Tibial nerve (tissue), 3 donors: ENCODE results near the gene CFAP210.

Experiments
- CTCF ChIP-seq, 5 experiments: fragments of 200-600 bp in 3 of 5; fragments of 450-650 bp in 2 of 5; sonication (generic) in 3 of 5; IDR thresholded peaks; one replicate each; pipeline ENCODE4 v1.5.1; 2016 to 2019; ENCODE audit warnings: antibody characterized with exemption in 5 of 5, mild to moderate bottlenecking in 3 of 5, moderate library complexity in 2 of 5
- POLR2A ChIP-seq, 2 donors: fragments of 450-650 bp; IDR thresholded peaks; one replicate each; pipeline ENCODE4 v1.6.1; 2017; ENCODE audit warnings: antibody characterized with exemption in 2 of 2, mild to moderate bottlenecking in 2 of 2, moderate library complexity in 2 of 2

- TF ChIP-seq CTCF (IDR thresholded peaks at IDR 0.05) = no peak
- TF ChIP-seq POLR2A (IDR thresholded peaks at IDR 0.05) = no peak
These were observed 57.6 kb downstream of the CFAP210 start for GRCh38 chr2:169636440-169637097.
